Sigmoid colon (tissue), 4 donors: ENCODE data around the gene METTL26.

Source experiments
- CTCF ChIP-seq, 4 experiments: fragments of 450-650 bp in 3 of 4; fragments of 200-600 bp in 1 of 4; IDR thresholded peaks; one replicate each; pipeline ENCODE4 v1.5.1; 2016 to 2019; ENCODE audit warnings: antibody characterized with exemption in 4 of 4, mild to moderate bottlenecking in 3 of 4, moderate library complexity in 2 of 4
- POLR2AphosphoS5 ChIP-seq, 4 donors: sonication (generic); formaldehyde crosslinking; IDR thresholded peaks; one replicate each; pipeline ENCODE4 v1.6.1; 2017; ENCODE audit warnings: antibody characterized with exemption in 4 of 4

- TF ChIP-seq CTCF (IDR thresholded peaks at IDR 0.05) (no peak), POLR2AphosphoS5 (IDR thresholded peaks at IDR 0.05) (no peak)
These were observed 32.5 kb upstream of the METTL26 start for GRCh38 chr16:668519-669171.
